HepG2 (cell line): ENCODE results near the gene DLX3. TPM values are rescaled to one million over a fixed set of nuclear protein-coding genes. Genes with fewer than 3 reads are reported as not detected.

ENCODE experiments used
- ARNT2 ChIP-seq: sonication (generic); formaldehyde crosslinking; IDR thresholded peaks from 2 replicates; pipeline ENCODE4 v1.8.0; 2022; ENCODE audit warnings: mild to moderate bottlenecking, low read depth, missing genetic modification reagents, moderate library complexity
- GATA4 ChIP-seq: sonication (generic); IDR thresholded peaks from 2 replicates; pipeline ENCODE4 v1.6.1; 2016; ENCODE audit warnings: antibody characterized with exemption, low read depth, borderline replicate concordance
- IRX3 ChIP-seq: sonication (generic); formaldehyde crosslinking; IDR thresholded peaks from 2 replicates; pipeline ENCODE4 v1.8.1; 2023; ENCODE audit warnings: mild to moderate bottlenecking, low read depth, missing genetic modification reagents, borderline replicate concordance
- KLF6 ChIP-seq: IDR thresholded peaks from 2 replicates; pipeline ENCODE4 v1.8.0; 2016; ENCODE audit warnings: missing biosample characterization, missing genetic modification reagents
- MIER2 ChIP-seq: IDR thresholded peaks from 2 replicates; pipeline ENCODE4 v1.6.1; 2016; ENCODE audit warnings: missing biosample characterization, missing genetic modification reagents
- NCOR1 ChIP-seq: fragments of 200-600 bp; sonication (generic); IDR thresholded peaks from 2 replicates; pipeline ENCODE4 v1.7.0; 2017; ENCODE audit warnings: antibody characterized with exemption, low read length, borderline replicate concordance
- PAXIP1 ChIP-seq: sonication (generic); formaldehyde crosslinking; conservative IDR thresholded peaks from 2 replicates; pipeline ENCODE4 v1.4.0; 2020; ENCODE audit warnings: mild to moderate bottlenecking, missing genetic modification reagents, moderate library complexity
- SPEN ChIP-seq: sonication (generic); formaldehyde crosslinking; IDR thresholded peaks from 2 replicates; pipeline ENCODE4 v1.5.1; 2020; ENCODE audit warnings: low read depth, mild to moderate bottlenecking, missing genetic modification reagents
- SYNCRIP ChIP-seq: fragments of 200-400 bp; formaldehyde crosslinking; IDR thresholded peaks from 2 replicates; pipeline ENCODE4 v1.6.1; 2018; ENCODE audit warnings: mild to moderate bottlenecking, low read depth, low read length; ENCODE audit not compliant: insufficient read depth
- TBL1XR1 ChIP-seq: fragments of 150-350 bp; IDR thresholded peaks from 2 replicates; pipeline ENCODE4 v1.6.1; 2014; ENCODE audit warnings: borderline replicate concordance, low read length; ENCODE audit not compliant: partially characterized antibody
- THAP11 ChIP-seq: IDR thresholded peaks from 2 replicates; pipeline ENCODE4 v1.6.1; 2016; ENCODE audit warnings: missing biosample characterization, missing genetic modification reagents
- ZBTB26 ChIP-seq: IDR thresholded peaks from 2 replicates; pipeline ENCODE4 v1.6.1; 2016; ENCODE audit warnings: missing compliant biosample characterization, missing genetic modification reagents, borderline replicate concordance
- ZNF34 ChIP-seq: sonication (generic); formaldehyde crosslinking; IDR thresholded peaks from 2 replicates; pipeline ENCODE4 v1.4.0; 2020; ENCODE audit warnings: mild to moderate bottlenecking, missing genetic modification reagents, borderline replicate concordance
- ZNF589 ChIP-seq: sonication (generic); formaldehyde crosslinking; conservative IDR thresholded peaks from 2 replicates; pipeline ENCODE4 v1.8.0; 2022; ENCODE audit warnings: mild to moderate bottlenecking, moderate library complexity, missing genetic modification reagents
- ZSCAN21 ChIP-seq: sonication (generic); formaldehyde crosslinking; IDR thresholded peaks from 2 replicates; pipeline ENCODE4 v1.8.0; 2022; ENCODE audit warnings: mild to moderate bottlenecking, missing genetic modification reagents, moderate library complexity, borderline replicate concordance
- polyA plus RNA-seq, 8 experiments: library from polyadenylated mRNA; depleted of rRNA in 3 of 8; stranded (reverse) in 7 of 8; unstranded in 1 of 8; fragments of >200 nt; fragmentation: Illumina TruSeq in 4 of 8; extraction: Trizol in 4 of 8; gene quantifications; 2 replicates each; pipeline versions ENCODE4 v1.2.1 to v1.2.3, GENCODE V29; 2011 to 2016; ENCODE audit warnings: low read depth in 4 of 8, missing spikeins in 1 of 8, mixed read lengths in 1 of 8; ENCODE audit not compliant: insufficient read depth in 1 of 8
- total RNA-seq, 5 experiments: library from RNA; depleted of rRNA; stranded (reverse); fragments of >200 nt; fragmentation: Illumina TruSeq; extraction: Trizol; gene quantifications; 2 replicates each; pipeline ENCODE4 v1.2.3, GENCODE V29; 2016; ENCODE audit warnings: low read depth in 1 of 5
- TF ChIP-seq, protein P1 (sequence below): IDR thresholded peaks from 2 replicates; pipeline ENCODE4 v1.6.1; 2016; ENCODE audit warnings: low read depth, missing genetic modification reagents, missing compliant biosample characterization
- TF ChIP-seq, protein P2 (sequence below): sonication (generic); formaldehyde crosslinking; conservative IDR thresholded peaks from 2 replicates; pipeline ENCODE4 v1.4.0; 2020; ENCODE audit warnings: missing genetic modification reagents

The DLX3 gene
- total and polyA plus RNA-seq, 2 of the 13 experiments (the other 11 are each of a cell fraction or from before 2014, with no cell fraction given) = 0.03 TPM; not detected in 1

GRCh38 chr17:49968405-49969133 is 26.5 kb downstream of the DLX3 start (continued):
- TF ChIP-seq THAP11 (CRISPR knock-in tag) (peak; percentile 67; the same call in 1 of the 2 replicates), ARNT2 (CRISPR knock-in tag) (no peak; the same call in 1 of the 2 replicates), KLF6 (peak; percentile 42; the same call in 1 of the 2 replicates), ZBTB26 (CRISPR knock-in tag) (no peak), ZSCAN21 (CRISPR knock-in tag) (0 out of 2 replicates have a peak, but pooled peaks have one; percentile 24), SPEN (CRISPR knock-in tag) (peak; percentile 63), IRX3 (no peak), GATA4 (no peak), TBL1XR1 (no peak), NCOR1 (no peak), ZNF589 (no peak), ZNF34 (peak; percentile 72; the same call in 1 of the 2 replicates), PAXIP1 (CRISPR knock-in tag) (no peak; the same call in 1 of the 2 replicates), MIER2 (CRISPR knock-in tag) (no peak), SYNCRIP (no peak)
- TF ChIP-seq, protein P1, sequence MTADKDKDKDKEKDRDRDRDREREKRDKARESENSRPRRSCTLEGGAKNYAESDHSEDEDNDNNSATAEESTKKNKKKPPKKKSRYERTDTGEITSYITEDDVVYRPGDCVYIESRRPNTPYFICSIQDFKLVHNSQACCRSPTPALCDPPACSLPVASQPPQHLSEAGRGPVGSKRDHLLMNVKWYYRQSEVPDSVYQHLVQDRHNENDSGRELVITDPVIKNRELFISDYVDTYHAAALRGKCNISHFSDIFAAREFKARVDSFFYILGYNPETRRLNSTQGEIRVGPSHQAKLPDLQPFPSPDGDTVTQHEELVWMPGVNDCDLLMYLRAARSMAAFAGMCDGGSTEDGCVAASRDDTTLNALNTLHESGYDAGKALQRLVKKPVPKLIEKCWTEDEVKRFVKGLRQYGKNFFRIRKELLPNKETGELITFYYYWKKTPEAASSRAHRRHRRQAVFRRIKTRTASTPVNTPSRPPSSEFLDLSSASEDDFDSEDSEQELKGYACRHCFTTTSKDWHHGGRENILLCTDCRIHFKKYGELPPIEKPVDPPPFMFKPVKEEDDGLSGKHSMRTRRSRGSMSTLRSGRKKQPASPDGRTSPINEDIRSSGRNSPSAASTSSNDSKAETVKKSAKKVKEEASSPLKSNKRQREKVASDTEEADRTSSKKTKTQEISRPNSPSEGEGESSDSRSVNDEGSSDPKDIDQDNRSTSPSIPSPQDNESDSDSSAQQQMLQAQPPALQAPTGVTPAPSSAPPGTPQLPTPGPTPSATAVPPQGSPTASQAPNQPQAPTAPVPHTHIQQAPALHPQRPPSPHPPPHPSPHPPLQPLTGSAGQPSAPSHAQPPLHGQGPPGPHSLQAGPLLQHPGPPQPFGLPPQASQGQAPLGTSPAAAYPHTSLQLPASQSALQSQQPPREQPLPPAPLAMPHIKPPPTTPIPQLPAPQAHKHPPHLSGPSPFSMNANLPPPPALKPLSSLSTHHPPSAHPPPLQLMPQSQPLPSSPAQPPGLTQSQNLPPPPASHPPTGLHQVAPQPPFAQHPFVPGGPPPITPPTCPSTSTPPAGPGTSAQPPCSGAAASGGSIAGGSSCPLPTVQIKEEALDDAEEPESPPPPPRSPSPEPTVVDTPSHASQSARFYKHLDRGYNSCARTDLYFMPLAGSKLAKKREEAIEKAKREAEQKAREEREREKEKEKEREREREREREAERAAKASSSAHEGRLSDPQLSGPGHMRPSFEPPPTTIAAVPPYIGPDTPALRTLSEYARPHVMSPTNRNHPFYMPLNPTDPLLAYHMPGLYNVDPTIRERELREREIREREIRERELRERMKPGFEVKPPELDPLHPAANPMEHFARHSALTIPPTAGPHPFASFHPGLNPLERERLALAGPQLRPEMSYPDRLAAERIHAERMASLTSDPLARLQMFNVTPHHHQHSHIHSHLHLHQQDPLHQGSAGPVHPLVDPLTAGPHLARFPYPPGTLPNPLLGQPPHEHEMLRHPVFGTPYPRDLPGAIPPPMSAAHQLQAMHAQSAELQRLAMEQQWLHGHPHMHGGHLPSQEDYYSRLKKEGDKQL = 0 out of 2 replicates have a peak, but pooled peaks have one; percentile 15
- TF ChIP-seq, protein P2, sequence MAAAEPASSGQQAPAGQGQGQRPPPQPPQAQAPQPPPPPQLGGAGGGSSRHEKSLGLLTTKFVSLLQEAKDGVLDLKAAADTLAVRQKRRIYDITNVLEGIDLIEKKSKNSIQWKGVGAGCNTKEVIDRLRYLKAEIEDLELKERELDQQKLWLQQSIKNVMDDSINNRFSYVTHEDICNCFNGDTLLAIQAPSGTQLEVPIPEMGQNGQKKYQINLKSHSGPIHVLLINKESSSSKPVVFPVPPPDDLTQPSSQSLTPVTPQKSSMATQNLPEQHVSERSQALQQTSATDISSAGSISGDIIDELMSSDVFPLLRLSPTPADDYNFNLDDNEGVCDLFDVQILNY (CRISPR knock-in tag) = no peak
